ENCODE data around the gene PRKD2.

- TF ChIP-seq GATA3 (IDR thresholded peaks at IDR 0.05; ENCODE audit: low read depth, low read length) (no peak), GATA2 (IDR thresholded peaks at IDR 0.05; ENCODE audit: low read depth, low read length) (no peak)
Measured at GRCh38 chr19:46762245-46762890, 45.5 kb upstream of the PRKD2 start.
